Measurements from ENCODE around the gene ABHD18. TPM values are rescaled to one million over a fixed set of nuclear protein-coding genes. Genes with fewer than 3 reads are reported as not detected.

Gene ABHD18
- total RNA-seq, 3 donors from 2014 or later: 15.2 to 24.2 (median 16.6) TPM

DNA sequence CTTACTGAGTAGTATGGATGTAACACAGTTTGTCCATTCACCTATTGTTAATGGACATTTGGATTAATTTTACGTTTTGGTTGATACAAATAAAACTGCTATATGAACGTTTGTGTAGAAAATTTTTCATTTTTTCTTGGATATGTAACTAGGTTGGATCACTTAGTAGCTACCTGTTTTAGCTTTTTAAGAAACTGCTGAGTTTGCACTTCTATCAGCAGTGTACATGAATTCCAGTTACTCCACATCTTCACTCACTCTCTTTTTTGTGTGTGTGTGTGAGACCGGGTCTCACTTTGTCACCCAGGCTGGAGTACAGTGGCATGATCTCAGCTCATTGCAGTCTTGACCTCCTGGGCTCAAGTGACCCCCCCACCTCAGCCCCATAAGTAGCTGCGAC lies 111.3 kb downstream of the ABHD18 start:
- ATAC-seq (no peak), DNase-seq (no peak)
- TF ChIP-seq, protein P1, sequence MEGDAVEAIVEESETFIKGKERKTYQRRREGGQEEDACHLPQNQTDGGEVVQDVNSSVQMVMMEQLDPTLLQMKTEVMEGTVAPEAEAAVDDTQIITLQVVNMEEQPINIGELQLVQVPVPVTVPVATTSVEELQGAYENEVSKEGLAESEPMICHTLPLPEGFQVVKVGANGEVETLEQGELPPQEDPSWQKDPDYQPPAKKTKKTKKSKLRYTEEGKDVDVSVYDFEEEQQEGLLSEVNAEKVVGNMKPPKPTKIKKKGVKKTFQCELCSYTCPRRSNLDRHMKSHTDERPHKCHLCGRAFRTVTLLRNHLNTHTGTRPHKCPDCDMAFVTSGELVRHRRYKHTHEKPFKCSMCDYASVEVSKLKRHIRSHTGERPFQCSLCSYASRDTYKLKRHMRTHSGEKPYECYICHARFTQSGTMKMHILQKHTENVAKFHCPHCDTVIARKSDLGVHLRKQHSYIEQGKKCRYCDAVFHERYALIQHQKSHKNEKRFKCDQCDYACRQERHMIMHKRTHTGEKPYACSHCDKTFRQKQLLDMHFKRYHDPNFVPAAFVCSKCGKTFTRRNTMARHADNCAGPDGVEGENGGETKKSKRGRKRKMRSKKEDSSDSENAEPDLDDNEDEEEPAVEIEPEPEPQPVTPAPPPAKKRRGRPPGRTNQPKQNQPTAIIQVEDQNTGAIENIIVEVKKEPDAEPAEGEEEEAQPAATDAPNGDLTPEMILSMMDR (IDR thresholded peaks at IDR 0.05): no peak
- H3K36me3 ChIP-seq (ENCODE audit: low read depth): no peaks in the 10 kb centered on the region
- no peaks in the 10 kb centered on the region for H3K9me3 ChIP-seq
- no peaks in the 10 kb centered on the region for H3K4me1 ChIP-seq (ENCODE audit: low read depth)
- intact Hi-C loops (cut with DNase I, micrococcal nuclease): no loop called here
- no peak overlapping the region for H3K4me3 ChIP-seq

Other genes with a start within 250 kb of the ABHD18 start
- gene SLC25A31, start 235.0 kb upstream of the ABHD18 start, total RNA-seq: not detected
- 10 to 100 TPM in 1 of 3 donors, 1 to 10 TPM in 2; 2.2 to 10.2 (median 3.6) TPM for gene HSPA4L, start 183.1 kb upstream of the ABHD18 start, total RNA-seq
- 1 to 10 TPM; 1.1 to 8.7 (median 4.7) TPM for gene PLK4, start 84.5 kb upstream of the ABHD18 start, total RNA-seq
- gene MFSD8, start 233 bp upstream of the ABHD18 start, total RNA-seq: 10 to 100 TPM; 24.6 to 30.6 (median 27.9) TPM
- gene LARP1B, start 95.9 kb downstream of the ABHD18 start, total RNA-seq: 10 to 100 TPM; 25.9 to 30.2 (median 27.5) TPM